ENCODE results near the gene VRTN.

The VRTN gene

DNA sequence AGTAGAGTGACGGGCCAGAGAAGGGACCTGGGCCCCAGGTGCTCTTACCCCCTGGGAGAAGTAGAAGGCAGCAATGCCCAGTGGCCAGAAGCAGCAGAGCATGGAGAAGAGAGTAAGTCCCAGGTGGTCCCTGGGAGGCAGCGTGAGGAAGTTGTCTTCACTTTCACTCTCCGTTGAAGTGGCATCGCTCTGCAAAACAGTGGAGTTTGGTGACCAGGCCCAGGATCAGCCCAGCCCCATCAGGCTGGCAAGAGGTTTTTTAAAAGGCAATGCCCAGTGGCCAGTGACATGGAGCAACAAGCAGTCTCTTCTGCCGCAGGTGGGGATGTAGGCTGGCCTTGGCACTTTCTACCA lies 59.5 kb downstream of the VRTN start:
- peaks cover 18 to 20% of the 10 kb centered on the region in 2 donors for H3K27me3 ChIP-seq (ENCODE audit: control insufficient read depth in 1 of 2, insufficient read depth in 2 of 2, low read length in 2 of 2)

DNA sequence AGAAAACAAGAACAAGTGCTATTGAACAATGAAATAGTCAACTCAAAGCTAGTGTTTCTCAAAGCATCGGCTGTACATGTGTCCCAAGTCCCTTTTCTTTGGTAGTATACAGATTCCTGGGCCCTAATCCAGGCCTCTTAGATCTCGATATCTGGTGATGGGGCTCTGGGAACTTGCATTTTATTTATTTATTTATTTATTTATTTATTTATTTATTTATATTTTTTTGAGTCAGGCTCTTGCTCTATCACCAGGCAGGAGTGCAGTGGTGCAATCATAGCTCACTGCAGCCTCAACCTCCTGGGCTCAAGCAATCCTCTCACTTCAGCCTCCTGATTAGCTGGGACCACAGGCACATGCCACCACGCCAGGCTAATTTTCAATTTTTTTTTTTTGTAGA lies 60.6 kb downstream of the VRTN start:
- no peak overlapping the region for H3K9ac ChIP-seq (ENCODE audit: low read length in 2 of 2)

More for the DNA sequence above, 59.5 kb downstream of the VRTN start:
- Histone ChIP-seq H3K9ac (ENCODE audit: low read length in 2 of 2) (no peak overlapping the region), H3K4me3 (ENCODE audit: low read length in 2 of 2) (no peak overlapping the region), H3K27ac (ENCODE audit: low read length) (no peak overlapping the region), H3K4me1 (ENCODE audit: control insufficient read depth, insufficient read depth, low read length) (no peaks in the 10 kb centered on the region), H3K36me3 (ENCODE audit: control insufficient read depth in 2 of 2, insufficient read depth in 2 of 2, low read length in 2 of 2) (no peaks in the 10 kb centered on the region), H3K9me3 (ENCODE audit: control insufficient read depth in 2 of 2, low read length in 2 of 2) (no peaks in the 10 kb centered on the region)

DNA sequence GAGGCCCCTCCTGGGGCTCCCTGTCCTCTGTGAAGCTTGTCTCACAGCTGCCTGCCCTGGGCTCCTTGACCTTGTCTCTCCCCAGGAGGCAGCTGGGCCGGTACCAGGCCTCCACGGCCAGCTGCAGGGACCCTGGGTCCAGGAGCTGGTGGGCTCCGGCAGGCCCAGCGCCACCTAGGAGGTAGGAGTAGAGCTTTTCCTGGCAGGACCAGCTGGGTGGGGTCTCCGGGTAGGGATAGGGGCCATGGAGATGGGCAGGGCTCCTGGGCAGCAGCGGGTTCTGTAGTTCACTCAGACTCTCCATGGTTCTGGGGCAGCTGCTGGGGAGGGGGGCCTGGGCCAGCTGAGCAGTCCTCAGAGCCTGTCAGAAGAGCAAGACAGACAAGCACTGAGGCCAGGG lies 61.2 kb downstream of the VRTN start:
- H3K27me3 ChIP-seq (ENCODE audit: control insufficient read depth in 1 of 2, insufficient read depth in 2 of 2, low read length in 2 of 2), result peaks cover 13 to 17% of the 10 kb centered on the region in 2 donors
- H3K4me1 ChIP-seq (ENCODE audit: control insufficient read depth, insufficient read depth, low read length), result no peaks in the 10 kb centered on the region
- H3K9me3 ChIP-seq (ENCODE audit: control insufficient read depth in 2 of 2, low read length in 2 of 2), result no peaks in the 10 kb centered on the region
- no peak overlapping the region for H3K4me3 ChIP-seq (ENCODE audit: low read length in 2 of 2)
- H3K9ac ChIP-seq (ENCODE audit: low read length in 2 of 2), result no peak overlapping the region
- no peaks in the 10 kb centered on the region for H3K36me3 ChIP-seq (ENCODE audit: control insufficient read depth in 2 of 2, insufficient read depth in 2 of 2, low read length in 2 of 2)
- H3K27ac ChIP-seq (ENCODE audit: low read length), result no peak overlapping the region

More for the DNA sequence above, 60.6 kb downstream of the VRTN start:
- no peaks in the 10 kb centered on the region for H3K36me3 ChIP-seq (ENCODE audit: control insufficient read depth in 2 of 2, insufficient read depth in 2 of 2, low read length in 2 of 2)
- no peaks in the 10 kb centered on the region for H3K4me1 ChIP-seq (ENCODE audit: control insufficient read depth, insufficient read depth, low read length)
- H3K9me3 ChIP-seq (ENCODE audit: control insufficient read depth in 2 of 2, low read length in 2 of 2), result no peaks in the 10 kb centered on the region
- no peak overlapping the region for H3K27ac ChIP-seq (ENCODE audit: low read length)
- peaks cover 16 to 17% of the 10 kb centered on the region in 2 donors for H3K27me3 ChIP-seq (ENCODE audit: control insufficient read depth in 1 of 2, insufficient read depth in 2 of 2, low read length in 2 of 2)
- no peak overlapping the region for H3K4me3 ChIP-seq (ENCODE audit: low read length in 2 of 2)
